Esophagus (tissue), 2 donors: ENCODE measurements around the gene OBP2A. TPM values are rescaled to one million over a fixed set of nuclear protein-coding genes. Genes with fewer than 3 reads are reported as not detected.

ENCODE experiments used
- H3K27ac ChIP-seq, 2 donors: one replicate each; pipeline ENCODE4 v1.5.1; 2013; ENCODE audit warnings: low read depth in 2 of 2, mild to moderate bottlenecking in 2 of 2, inconsistent platforms in 1 of 2, low read length in 1 of 2, moderate library complexity in 1 of 2
- H3K27me3 ChIP-seq, 2 donors: one replicate each; pipeline ENCODE4 v1.6.1; 2013; ENCODE audit warnings: low read length in 2 of 2, control low read depth in 1 of 2, mild to moderate bottlenecking in 1 of 2; ENCODE audit not compliant: insufficient read depth in 2 of 2, control insufficient read depth in 1 of 2
- H3K36me3 ChIP-seq, 2 donors: one replicate each; pipeline ENCODE4 v1.6.1; 2013; ENCODE audit warnings: low read length in 1 of 2; ENCODE audit not compliant: control insufficient read depth in 2 of 2, insufficient read depth in 2 of 2
- H3K4me1 ChIP-seq, 2 donors: one replicate each; pipeline ENCODE4 v1.6.1; 2013; ENCODE audit warnings: low read length in 1 of 2; ENCODE audit not compliant: control insufficient read depth in 2 of 2, insufficient read depth in 2 of 2
- H3K4me3 ChIP-seq, 2 donors: one replicate each; pipeline ENCODE4 v1.5.1; 2013; ENCODE audit warnings: low read length in 2 of 2, mild to moderate bottlenecking in 2 of 2, low read depth in 1 of 2, moderate library complexity in 1 of 2
- H3K9me3 ChIP-seq, 2 donors: one replicate each; pipeline ENCODE4 v1.6.1; 2013; ENCODE audit warnings: mild to moderate bottlenecking in 2 of 2, low read depth in 1 of 2, low read length in 1 of 2, moderate library complexity in 1 of 2; ENCODE audit not compliant: control insufficient read depth in 2 of 2, insufficient read depth in 1 of 2
- WGBS, 2 donors: extraction: QIAGEN DNeasy Blood & Tissue Kit; methylation state at CpG; one replicate each; pipeline ENCODE4 v1.1.7; 2013; 5-methylcytosine and 5-hydroxymethylcytosine counted together
- polyA plus RNA-seq, 2 donors: library from polyadenylated mRNA; stranded (reverse); fragments of 200-250 nt; gene quantifications; one replicate each; pipeline ENCODE4 v1.2.3, GENCODE V29; 2013
- donor health status: healthy with polysubstance abuse.
- donor health status: Bipolar disorder and iron deficiency.

Gene OBP2A
- polyA plus RNA-seq, 2 donors = not detected

DNA sequence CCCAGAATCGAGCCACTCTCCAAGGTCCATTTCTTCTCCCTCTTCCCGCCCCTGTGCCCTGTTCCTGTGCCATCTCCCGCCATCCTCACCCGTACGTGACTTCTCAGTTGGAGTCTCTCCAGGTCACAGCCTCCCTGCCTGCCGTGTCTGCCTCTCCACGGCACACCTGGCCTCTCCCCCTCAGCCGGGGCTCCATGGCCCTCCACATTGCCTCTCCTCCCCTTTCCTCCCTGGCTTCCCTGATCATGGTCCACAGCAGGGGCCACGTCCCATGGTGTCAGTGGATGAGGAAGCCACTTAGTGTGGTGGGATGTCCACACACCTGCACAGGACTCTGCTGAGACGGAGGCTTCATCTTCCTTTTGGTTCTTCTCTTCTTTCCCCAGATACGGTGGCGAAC, 17.9 kb downstream of the OBP2A start:
- Histone ChIP-seq H3K9me3 (peaks cover 0 to 2% of the 10 kb centered on the region in 2 donors), H3K36me3 (no peaks in the 10 kb centered on the region), H3K4me1 (peaks cover 0 to 2% of the 10 kb centered on the region in 2 donors), H3K4me3 (no peak overlapping the region), H3K27ac (no peak overlapping the region), H3K27me3 (no peaks in the 10 kb centered on the region)
- WGBS, 2 donors = 67 to 68% methylated on average over 12 of the region's 12 CpGs

DNA sequence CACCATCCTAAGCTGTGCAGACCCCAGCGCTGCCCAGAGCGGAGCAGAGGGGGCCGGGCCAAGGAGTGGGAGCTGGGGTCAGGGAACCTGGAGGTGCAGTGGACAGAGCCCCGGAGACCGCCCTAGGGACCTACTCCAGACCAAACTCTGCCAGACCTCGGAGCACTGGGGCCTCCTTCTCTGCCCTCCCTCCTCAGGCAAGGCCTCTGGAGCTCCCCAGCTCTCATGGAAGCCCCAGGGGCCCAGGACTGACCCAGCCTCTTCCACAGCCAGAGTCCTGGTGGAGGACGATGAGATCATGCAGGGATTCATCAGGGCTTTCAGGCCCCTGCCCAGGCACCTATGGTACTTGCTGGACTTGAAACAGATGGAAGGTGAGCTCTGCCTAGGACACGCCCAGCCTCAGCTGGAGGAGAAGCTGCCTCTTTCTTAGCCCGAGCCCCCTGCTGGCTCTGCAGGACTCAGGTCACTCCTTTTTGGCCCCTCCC, 19.3 kb downstream of the OBP2A start:
- no peaks in the 10 kb centered on the region for H3K27me3 ChIP-seq
- H3K4me1 ChIP-seq = peaks cover 0 to 2% of the 10 kb centered on the region in 2 donors
- no peaks in the 10 kb centered on the region for H3K36me3 ChIP-seq
- peaks cover 0 to 2% of the 10 kb centered on the region in 2 donors for H3K9me3 ChIP-seq
- 71 to 72% methylated on average over 9 of the region's 9 CpGs for WGBS, 2 donors
- no peak overlapping the region for H3K27ac ChIP-seq
- H3K4me3 ChIP-seq = no peak overlapping the region

DNA sequence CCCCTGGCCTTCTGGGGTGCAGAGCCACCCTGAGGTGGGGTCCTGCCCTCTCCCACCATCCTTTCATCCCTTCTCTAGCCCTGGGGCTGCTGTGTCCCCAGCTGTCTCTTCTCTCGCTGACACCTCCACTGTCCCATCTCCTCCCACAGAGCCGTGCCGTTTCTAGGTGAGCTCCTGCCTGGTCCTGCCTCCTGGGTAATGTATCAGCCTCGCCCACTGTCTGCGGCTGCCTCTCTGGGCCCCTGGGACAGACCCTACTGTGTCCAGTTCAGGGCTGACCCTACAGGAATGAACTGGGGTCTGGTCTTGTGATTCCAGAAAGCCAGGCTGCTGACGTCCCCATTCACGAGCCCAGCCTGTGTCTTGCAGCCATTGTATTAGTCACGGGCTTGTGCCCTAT, 19.7 kb downstream of the OBP2A start:
- no peaks in the 10 kb centered on the region for H3K27me3 ChIP-seq

DNA sequence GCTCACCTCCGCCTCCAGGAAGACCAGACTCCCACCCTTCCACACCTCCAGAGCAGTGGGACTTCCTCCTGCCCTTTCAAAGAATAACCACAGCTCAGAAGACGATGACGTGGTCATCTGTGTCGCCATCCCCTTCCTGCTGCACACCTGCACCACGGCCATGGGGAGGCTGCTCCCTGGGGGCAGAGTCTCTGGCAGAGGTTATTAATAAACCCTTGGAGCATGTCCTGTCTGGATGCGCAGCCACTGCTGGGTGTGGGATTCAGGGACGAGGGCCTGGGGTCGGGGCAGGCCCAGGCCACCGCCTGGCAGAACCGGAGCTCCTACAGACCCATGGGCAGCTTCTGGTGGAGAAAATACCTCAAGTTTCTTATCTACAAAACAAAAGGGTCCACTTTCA, 20.6 kb downstream of the OBP2A start:
- Histone ChIP-seq H3K36me3 (no peaks in the 10 kb centered on the region), H3K4me1 (peaks cover 0 to 2% of the 10 kb centered on the region in 2 donors), H3K27ac (no peak overlapping the region), H3K9me3 (peaks cover 0 to 2% of the 10 kb centered on the region in 2 donors), H3K4me3 (no peak overlapping the region), H3K27me3 (no peaks in the 10 kb centered on the region)
- WGBS, 2 donors = 63 to 64% methylated on average over 10 of the region's 10 CpGs

More for the DNA sequence above, 19.7 kb downstream of the OBP2A start:
- Histone ChIP-seq H3K4me1 (peaks cover 0 to 2% of the 10 kb centered on the region in 2 donors), H3K4me3 (no peak overlapping the region), H3K9me3 (peaks cover 0 to 2% of the 10 kb centered on the region in 2 donors), H3K36me3 (no peaks in the 10 kb centered on the region), H3K27ac (no peak overlapping the region)
- 44 to 54% methylated on average over 8 of the region's 8 CpGs for WGBS, 2 donors

DNA sequence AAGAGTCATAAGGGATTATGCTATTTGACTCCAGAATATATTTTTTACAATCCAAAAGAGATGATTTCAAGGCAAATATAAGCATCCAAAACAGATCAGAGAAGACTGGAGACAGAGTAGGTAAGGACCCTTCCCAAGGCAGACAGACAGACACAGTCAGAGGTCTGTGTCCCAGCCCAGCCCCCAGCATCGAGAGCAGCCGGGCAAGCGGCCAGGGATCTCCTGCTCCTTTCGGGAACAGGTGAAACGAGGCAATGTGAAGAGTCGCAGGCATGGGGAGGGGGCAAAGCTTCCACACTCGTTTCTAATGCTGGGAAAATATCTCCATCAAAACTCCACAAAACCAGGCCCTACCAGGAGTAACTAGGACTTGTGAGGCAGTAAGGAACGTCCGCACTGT, 21.4 kb downstream of the OBP2A start:
- Histone ChIP-seq H3K27me3 (no peaks in the 10 kb centered on the region), H3K4me3 (no peak overlapping the region), H3K27ac (no peak overlapping the region), H3K9me3 (peaks cover 0 to 2% of the 10 kb centered on the region in 2 donors), H3K36me3 (no peaks in the 10 kb centered on the region), H3K4me1 (peaks cover 0 to 2% of the 10 kb centered on the region in 2 donors)
- 57 to 63% methylated on average over 9 of the region's 9 CpGs for WGBS, 2 donors

DNA sequence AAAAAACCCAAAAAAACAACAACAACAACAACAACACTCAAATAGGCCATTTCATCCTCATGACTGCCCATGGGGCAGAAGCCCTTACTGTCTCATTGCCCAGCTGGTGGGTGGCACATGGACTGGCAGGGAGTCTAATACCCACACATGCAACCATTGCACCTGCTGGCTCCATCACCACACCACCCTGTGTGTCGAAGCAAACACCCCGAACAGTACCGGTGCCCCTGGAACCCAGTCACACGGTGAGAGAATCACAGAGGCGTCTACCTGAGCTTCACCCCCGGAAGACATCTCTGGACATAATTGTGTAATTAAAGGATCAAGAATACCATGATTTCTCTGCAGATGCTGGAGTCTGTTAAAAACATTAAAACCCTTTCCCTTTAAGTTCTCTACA, 22.1 kb downstream of the OBP2A start:
- Histone ChIP-seq H3K4me1 (peaks cover 0 to 2% of the 10 kb centered on the region in 2 donors), H3K27me3 (no peaks in the 10 kb centered on the region), H3K27ac (no peak overlapping the region), H3K9me3 (peaks cover 0 to 2% of the 10 kb centered on the region in 2 donors), H3K36me3 (no peaks in the 10 kb centered on the region), H3K4me3 (no peak overlapping the region)
- WGBS, 2 donors = 89 to 90% methylated on average over 6 of the region's 6 CpGs

DNA sequence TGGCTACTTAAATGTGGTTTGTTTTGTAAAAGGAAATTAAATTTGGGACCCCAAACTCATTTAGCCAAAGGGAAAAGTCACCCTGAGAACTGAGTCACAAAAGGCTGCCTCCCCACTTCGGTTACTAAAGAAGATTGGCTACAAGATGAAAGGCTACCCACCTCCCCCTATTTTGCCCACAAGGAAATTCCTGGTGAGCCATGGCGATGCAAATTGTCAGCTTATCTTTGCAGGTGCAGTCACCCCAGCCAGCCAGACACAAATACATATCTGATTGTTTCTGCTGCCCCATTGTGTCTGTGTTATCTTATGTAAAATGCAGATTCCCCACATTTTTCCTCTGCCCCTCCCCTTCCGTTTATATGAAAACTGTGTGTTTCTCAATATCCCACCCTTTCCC, 24.5 kb downstream of the OBP2A start:
- H3K9me3 ChIP-seq = peaks cover 0 to 7% of the 10 kb centered on the region in 2 donors
- peaks cover 0 to 2% of the 10 kb centered on the region in 2 donors for H3K4me1 ChIP-seq
- H3K4me3 ChIP-seq = no peak overlapping the region
- H3K27me3 ChIP-seq = no peaks in the 10 kb centered on the region
- H3K27ac ChIP-seq = no peak overlapping the region
- WGBS, 2 donors = 35 to 37% methylated on average over 3 of the region's 3 CpGs
- no peaks in the 10 kb centered on the region for H3K36me3 ChIP-seq

DNA sequence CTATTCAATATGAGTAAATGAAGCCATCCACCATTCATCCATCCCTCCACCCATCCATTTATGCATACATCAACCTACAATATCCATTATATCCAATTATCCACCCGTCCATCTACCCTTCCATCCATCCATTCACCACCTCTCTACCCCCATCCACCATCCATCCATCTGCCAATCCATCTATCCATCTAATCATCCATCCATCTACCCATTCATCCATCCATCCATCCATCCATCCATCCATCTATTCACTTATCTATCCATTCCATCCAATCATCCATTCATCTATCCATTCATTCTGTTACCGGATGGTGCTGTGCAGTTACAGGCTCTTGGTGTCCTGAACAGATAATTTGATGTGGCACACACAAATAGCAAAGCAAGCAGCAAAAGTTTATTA, 26.3 kb downstream of the OBP2A start:
- peaks cover 0 to 7% of the 10 kb centered on the region in 2 donors for H3K9me3 ChIP-seq
- H3K27me3 ChIP-seq = no peaks in the 10 kb centered on the region
- H3K4me3 ChIP-seq = no peak overlapping the region
- no peak overlapping the region for H3K27ac ChIP-seq
- H3K4me1 ChIP-seq = no peaks in the 10 kb centered on the region
- H3K36me3 ChIP-seq = no peaks in the 10 kb centered on the region
- WGBS, 2 donors = 80 to 85% methylated on average over 2 of the region's 2 CpGs

DNA sequence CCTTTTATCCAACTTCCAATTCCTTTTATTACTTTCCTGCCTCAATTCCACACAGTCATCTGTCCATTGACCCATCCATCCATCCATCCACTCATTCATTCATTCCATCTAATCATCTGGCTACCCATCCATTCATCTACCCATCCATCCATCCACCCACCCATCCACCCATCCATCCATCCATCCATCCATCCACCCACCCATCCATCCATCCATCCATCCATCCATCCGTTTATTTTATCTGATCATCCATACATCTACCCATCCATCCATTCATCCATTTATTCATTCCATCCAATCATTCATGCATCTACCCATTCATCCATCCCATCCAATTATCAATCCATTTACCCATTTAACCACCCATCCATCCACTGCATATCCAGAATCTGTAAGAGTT, 27.2 kb downstream of the OBP2A start:
- H3K4me1 ChIP-seq = no peaks in the 10 kb centered on the region
- no peaks in the 10 kb centered on the region for H3K27me3 ChIP-seq
- no peak overlapping the region for H3K4me3 ChIP-seq
- peaks cover 0 to 5% of the 10 kb centered on the region in 2 donors for H3K9me3 ChIP-seq
- 88 to 90% methylated on average over 1 of the region's 1 CpG for WGBS, 2 donors
- H3K27ac ChIP-seq = no peak overlapping the region
- H3K36me3 ChIP-seq = no peaks in the 10 kb centered on the region

DNA sequence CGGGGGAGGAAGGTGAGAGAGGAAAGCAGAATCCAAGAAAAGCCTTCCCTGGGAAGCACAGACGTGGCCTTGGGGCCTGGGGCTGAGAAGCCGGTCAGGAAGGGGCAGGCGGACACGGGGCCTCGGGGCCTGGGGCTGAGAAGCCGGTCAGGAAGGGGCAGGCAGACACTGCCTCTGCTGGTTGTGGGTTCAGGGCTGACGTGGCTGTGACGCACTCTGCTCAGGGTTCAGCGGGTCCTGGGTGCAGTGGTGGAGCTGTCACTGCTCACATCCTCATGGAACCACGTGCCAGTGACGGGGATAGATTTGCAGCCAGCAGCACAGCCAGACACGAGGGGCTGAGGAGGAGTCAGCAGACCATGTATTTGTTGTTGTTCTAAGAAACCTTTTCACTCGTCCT, 28.4 kb downstream of the OBP2A start:
- Histone ChIP-seq H3K27ac (no peak overlapping the region), H3K4me3 (no peak overlapping the region), H3K27me3 (no peaks in the 10 kb centered on the region), H3K9me3 (peaks cover 0 to 5% of the 10 kb centered on the region in 2 donors), H3K36me3 (no peaks in the 10 kb centered on the region), H3K4me1 (no peaks in the 10 kb centered on the region)
- 71 to 74% methylated on average over 14 of the region's 14 CpGs for WGBS, 2 donors
